GM18909 (cell line): ENCODE data around the gene PIP4K2A.
"Not testable (repeated sequence)": the region's sequence is repeated elsewhere in the genome, so short reads cannot be mapped to it uniquely, and the experiment has no call there.

Experiments used
- ATAC-seq: cut with Tn5 transposase; IDR thresholded peaks from one replicate; pipeline ENCODE4 v1.9.1; 2021; ENCODE audit warnings: mild to moderate bottlenecking; ENCODE audit not compliant: unreplicated experiment, poor library complexity

Gene PIP4K2A

GRCh38 chr10:22698941-22699440, 15.4 kb downstream of the PIP4K2A start:
- no peak for ATAC-seq

- no peak for ATAC-seq
Measured at GRCh38 chr10:22697800-22698199, 16.6 kb downstream of the PIP4K2A start.

GRCh38 chr10:22697101-22697500, 17.3 kb downstream of the PIP4K2A start:
- ATAC-seq: no peak

GRCh38 chr10:22693860-22694259, 20.5 kb downstream of the PIP4K2A start:
- ATAC-seq: no peak

GRCh38 chr10:22693371-22693784, 21.0 kb downstream of the PIP4K2A start:
- peak; percentile 50 for ATAC-seq

GRCh38 chr10:22692119-22692518, 22.3 kb downstream of the PIP4K2A start:
- ATAC-seq: not testable (repeated sequence)

- ATAC-seq: peak; percentile 36
Measured at GRCh38 chr10:22690614-22691431, 23.6 kb downstream of the PIP4K2A start.

GRCh38 chr10:22690158-22690557, 24.2 kb downstream of the PIP4K2A start:
- peak; percentile 43 for ATAC-seq

GRCh38 chr10:22686347-22686746, 28.0 kb downstream of the PIP4K2A start:
- no peak for ATAC-seq

GRCh38 chr10:22685926-22686325, 28.5 kb downstream of the PIP4K2A start:
- no peak for ATAC-seq

- no peak for ATAC-seq
Measured at GRCh38 chr10:22684699-22685098, 29.7 kb downstream of the PIP4K2A start.

- ATAC-seq: peak; percentile 73
Measured at GRCh38 chr10:22683140-22683389, 31.3 kb downstream of the PIP4K2A start.

GRCh38 chr10:22682237-22683139, 31.9 kb downstream of the PIP4K2A start:
- ATAC-seq: peak; percentile 28

- no peak for ATAC-seq
Measured at GRCh38 chr10:22681783-22682183, 32.6 kb downstream of the PIP4K2A start.

GRCh38 chr10:22681301-22681700, 33.1 kb downstream of the PIP4K2A start:
- no peak for ATAC-seq

GRCh38 chr10:22679608-22680007, 34.8 kb downstream of the PIP4K2A start:
- ATAC-seq: no peak

- ATAC-seq: no peak
Measured at GRCh38 chr10:22677333-22677732, 37.0 kb downstream of the PIP4K2A start.

- no peak for ATAC-seq
Measured at GRCh38 chr10:22676435-22676834, 37.9 kb downstream of the PIP4K2A start.

- no peak for ATAC-seq
Measured at GRCh38 chr10:22674573-22674930, 39.8 kb downstream of the PIP4K2A start.

GRCh38 chr10:22673785-22674572, 40.4 kb downstream of the PIP4K2A start:
- no peak for ATAC-seq

- ATAC-seq: no peak
Measured at GRCh38 chr10:22673091-22673392, 41.3 kb downstream of the PIP4K2A start.
